ENCODE data around the gene BCL3. TPM values are rescaled to one million over a fixed set of nuclear protein-coding genes. Genes with fewer than 3 reads are reported as not detected.

Gene BCL3
- total RNA-seq, 2 donors from 2014 or later: 76.4 to 99.5 TPM

DNA sequence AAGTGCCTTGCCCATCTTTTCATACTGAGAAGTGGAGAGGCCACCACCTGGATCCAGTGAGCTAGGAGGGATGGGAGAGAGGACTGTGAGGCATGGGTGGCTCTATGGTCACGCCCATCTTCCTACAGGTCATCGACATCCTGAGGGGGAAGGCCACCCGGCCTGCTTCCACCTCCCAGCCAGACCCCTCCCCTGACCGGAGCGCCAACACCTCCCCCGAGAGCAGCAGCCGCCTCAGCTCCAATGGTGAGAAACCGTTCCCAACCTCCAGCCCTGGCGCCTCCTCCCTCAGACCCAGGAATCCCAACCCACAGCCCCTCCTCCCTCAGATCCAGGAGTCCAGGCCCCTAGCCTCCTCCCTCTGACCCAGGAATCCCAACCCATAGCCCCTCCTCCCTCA is 10.1 kb downstream of the BCL3 start:
- no peak for DNase-seq
- TF ChIP-seq, protein P1, sequence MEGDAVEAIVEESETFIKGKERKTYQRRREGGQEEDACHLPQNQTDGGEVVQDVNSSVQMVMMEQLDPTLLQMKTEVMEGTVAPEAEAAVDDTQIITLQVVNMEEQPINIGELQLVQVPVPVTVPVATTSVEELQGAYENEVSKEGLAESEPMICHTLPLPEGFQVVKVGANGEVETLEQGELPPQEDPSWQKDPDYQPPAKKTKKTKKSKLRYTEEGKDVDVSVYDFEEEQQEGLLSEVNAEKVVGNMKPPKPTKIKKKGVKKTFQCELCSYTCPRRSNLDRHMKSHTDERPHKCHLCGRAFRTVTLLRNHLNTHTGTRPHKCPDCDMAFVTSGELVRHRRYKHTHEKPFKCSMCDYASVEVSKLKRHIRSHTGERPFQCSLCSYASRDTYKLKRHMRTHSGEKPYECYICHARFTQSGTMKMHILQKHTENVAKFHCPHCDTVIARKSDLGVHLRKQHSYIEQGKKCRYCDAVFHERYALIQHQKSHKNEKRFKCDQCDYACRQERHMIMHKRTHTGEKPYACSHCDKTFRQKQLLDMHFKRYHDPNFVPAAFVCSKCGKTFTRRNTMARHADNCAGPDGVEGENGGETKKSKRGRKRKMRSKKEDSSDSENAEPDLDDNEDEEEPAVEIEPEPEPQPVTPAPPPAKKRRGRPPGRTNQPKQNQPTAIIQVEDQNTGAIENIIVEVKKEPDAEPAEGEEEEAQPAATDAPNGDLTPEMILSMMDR (IDR thresholded peaks at IDR 0.05): no peak
- Histone ChIP-seq H3K4me3 (peak overlapping the region; percentile 28), H3K36me3 (peaks cover 9% of the 10 kb centered on the region), H3K9ac (ENCODE audit: low read depth in 2 of 2, low read length in 2 of 2) (no peak overlapping the region), H3K27me3 (no peaks in the 10 kb centered on the region), H3K9me3 (no peaks in the 10 kb centered on the region), H3K27ac (peak overlapping the region; percentile 53), H3K4me1 (peaks cover 14% of the 10 kb centered on the region)
- intact Hi-C loops (cut with DNase I): no loop called here

GRCh38 chr19:44759083-44759804 is 10.7 kb downstream of the BCL3 start:
- H3K36me3 ChIP-seq: peaks cover 9% of the 10 kb centered on the region
- intact Hi-C loops (cut with DNase I): no loop called here
- no peaks in the 10 kb centered on the region for H3K27me3 ChIP-seq
- H3K9me3 ChIP-seq: no peaks in the 10 kb centered on the region
- peaks cover 16% of the 10 kb centered on the region for H3K4me1 ChIP-seq
- no peak for DNase-seq
- TF ChIP-seq, protein P1 (IDR thresholded peaks at IDR 0.05): no peak
- no peak overlapping the region for H3K4me3 ChIP-seq
- H3K9ac ChIP-seq (ENCODE audit: low read depth in 2 of 2, low read length in 2 of 2): no peak overlapping the region
- H3K27ac ChIP-seq: no peak overlapping the region

GRCh38 chr19:44762038-44762437 is 13.5 kb downstream of the BCL3 start:
- no peak for DNase-seq
- Histone ChIP-seq H3K36me3 (peaks cover 9% of the 10 kb centered on the region), H3K4me3 (no peak overlapping the region), H3K27me3 (no peaks in the 10 kb centered on the region), H3K27ac (no peak overlapping the region), H3K4me1 (peaks cover 6% of the 10 kb centered on the region), H3K9ac (ENCODE audit: low read depth in 2 of 2, low read length in 2 of 2) (no peak overlapping the region), H3K9me3 (no peaks in the 10 kb centered on the region)
- intact Hi-C loops (cut with DNase I): no loop called here
- TF ChIP-seq, protein P1 (IDR thresholded peaks at IDR 0.05): no peak

GRCh38 chr19:44765033-44765948 is 16.8 kb downstream of the BCL3 start:
- Histone ChIP-seq H3K4me1 (peaks cover 8% of the 10 kb centered on the region), H3K27me3 (no peaks in the 10 kb centered on the region), H3K27ac (peak overlapping the region; percentile 86), H3K9ac (ENCODE audit: low read depth in 2 of 2, low read length in 2 of 2) (peak overlapping the region; percentile 24 to 38), H3K9me3 (no peaks in the 10 kb centered on the region), H3K36me3 (no peaks in the 10 kb centered on the region), H3K4me3 (no peak overlapping the region)
- intact Hi-C loops (cut with DNase I): no loop called here
- DNase-seq: peak; percentile 90
- TF ChIP-seq, protein P1 (IDR thresholded peaks at IDR 0.05): no peak

GRCh38 chr19:44765949-44766335 is 17.4 kb downstream of the BCL3 start:
- no peaks in the 10 kb centered on the region for H3K36me3 ChIP-seq
- peaks cover 10% of the 10 kb centered on the region for H3K4me1 ChIP-seq
- peak overlapping the region; percentile 86 for H3K27ac ChIP-seq
- H3K9me3 ChIP-seq: no peaks in the 10 kb centered on the region
- TF ChIP-seq, protein P1 (IDR thresholded peaks at IDR 0.05): no peak
- DNase-seq: no peak
- intact Hi-C loops (cut with DNase I): no loop called here
- no peaks in the 10 kb centered on the region for H3K27me3 ChIP-seq
- H3K4me3 ChIP-seq: no peak overlapping the region
- peak overlapping the region in 1 of 2 donors; percentile 24 for H3K9ac ChIP-seq (ENCODE audit: low read depth in 2 of 2, low read length in 2 of 2)
